Psoas muscle (tissue), 8 donors: Measurements from ENCODE around the gene DOK1. TPM values are rescaled to one million over a fixed set of nuclear protein-coding genes. Genes with fewer than 3 reads are reported as not detected.

ENCODE experiments used
- ATAC-seq, 4 donors: fragments of 200-7000 bp; cut with Tn5 transposase; one replicate each; pipeline ENCODE4 v1.9.1; 2020; ENCODE audit warnings: moderate library complexity in 3 of 4, mild to moderate bottlenecking in 2 of 4
- DNase-seq, 2 donors: peaks; one replicate each; pipeline ENCODE4 v3.0.0-alpha.2; 2020
- H3K27ac ChIP-seq: fragments of 200-600 bp; one replicate; pipeline ENCODE4 v1.8.0; 2022
- H3K27me3 ChIP-seq, 3 donors: fragments of 200-600 bp in 1 of 3; one replicate each; pipeline versions ENCODE4 v1.6.1 to v1.8.0; 2013 to 2022; ENCODE audit warnings: low read length in 2 of 3, mild to moderate bottlenecking in 2 of 3, moderate library complexity in 1 of 3; ENCODE audit not compliant: insufficient read depth in 3 of 3
- H3K36me3 ChIP-seq, 2 donors: fragments of 200-600 bp in 1 of 2; one replicate each; pipeline versions ENCODE4 v1.6.1 to v1.8.0; 2013 to 2022; ENCODE audit warnings: low read depth in 1 of 2, mild to moderate bottlenecking in 1 of 2, moderate library complexity in 1 of 2; ENCODE audit not compliant: insufficient read depth in 1 of 2
- H3K4me1 ChIP-seq: fragments of 200-600 bp; one replicate; pipeline ENCODE4 v1.8.0; 2022
- H3K4me3 ChIP-seq: fragments of 200-600 bp; one replicate; pipeline ENCODE4 v1.8.0; 2022; ENCODE audit warnings: mild to moderate bottlenecking
- H3K9me3 ChIP-seq: fragments of 200-600 bp; one replicate; pipeline ENCODE4 v1.8.0; 2022
- WGBS, 3 donors: extraction: QIAGEN DNeasy Blood & Tissue Kit; methylation state at CpG; one replicate each; pipeline versions ENCODE4 v1.1.6 to v1.1.7; 2013; 5-methylcytosine and 5-hydroxymethylcytosine counted together
- intact Hi-C, 2 donors: fragments of 100-400 bp; cut with DNase I; formaldehyde crosslinking; loops; one replicate each; pipeline versions ENCODE4 v1.11.0 to v1.14.2; 2022
- polyA plus RNA-seq, 3 donors: library from polyadenylated mRNA; stranded (reverse); fragments of 200-250 nt; gene quantifications; one replicate each; pipeline ENCODE4 v1.2.3, GENCODE V29; 2013
- total RNA-seq, 4 donors: library from RNA; stranded (reverse); fragmentation: NEBNext Ultra II Directional in 2 of 4; extraction: Animal tissue kit (Norgen Biotek cat#: 25700) in 2 of 4; gene quantifications; one replicate each; pipeline versions ENCODE4 v1.2.1 to v1.2.4, GENCODE V29; 2021 to 2023
- TF ChIP-seq, protein P1 (sequence below): fragments of 200-600 bp; IDR thresholded peaks from one replicate; pipeline ENCODE4 v1.8.0; 2022; ENCODE audit warnings: antibody characterized with exemption
- donor health status: healthy with polysubstance abuse.
- donor health status: DM: no; HTN: no; CAD: no; lungs with moderate emphysema.
- donor health status: Bipolar disorder and iron deficiency.
- donor health status: healthy.
- donor health status: DM: yes; HTN: yes; CAD: no.
- donor health status: DM: no; HTN: no; CAD: no.
- donor health status: DM: no; HTN: no; CAD: no.
- donor health status: DM: yes; HTN: yes; CAD: no.

The DOK1 gene
- total and polyA plus RNA-seq, 7 donors = 1.0 to 3.8 (median 1.5) TPM

DNA sequence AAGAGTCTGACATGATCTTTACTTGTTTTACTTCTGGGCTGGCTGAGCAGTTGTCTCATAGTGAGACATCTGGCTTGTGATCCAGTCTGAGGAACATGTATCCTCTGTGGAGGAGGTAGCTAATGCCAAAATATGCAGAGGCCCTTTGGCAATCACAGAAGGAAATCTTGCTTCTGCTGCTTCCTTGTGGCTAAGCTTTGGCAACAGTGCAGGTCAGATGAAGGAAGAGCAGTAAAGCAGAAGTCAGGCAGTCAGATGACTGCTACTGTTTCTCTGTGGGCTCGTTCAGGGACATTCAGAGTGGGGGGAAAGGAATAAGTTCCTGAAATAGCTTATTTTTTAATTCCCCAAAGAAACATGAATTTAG, 22.3 kb downstream of the DOK1 start:
- DNase-seq (no peak), ATAC-seq (peak; percentile 44 to 74 (median 61))
- Histone ChIP-seq H3K9me3 (no peaks in the 10 kb centered on the region), H3K27me3 (peaks cover 0 to 2% (median 0%) of the 10 kb centered on the region in 3 donors), H3K4me1 (no peaks in the 10 kb centered on the region), H3K36me3 (no peaks in the 10 kb centered on the region), H3K4me3 (no peak overlapping the region), H3K27ac (no peak overlapping the region)
- TF ChIP-seq, protein P1, sequence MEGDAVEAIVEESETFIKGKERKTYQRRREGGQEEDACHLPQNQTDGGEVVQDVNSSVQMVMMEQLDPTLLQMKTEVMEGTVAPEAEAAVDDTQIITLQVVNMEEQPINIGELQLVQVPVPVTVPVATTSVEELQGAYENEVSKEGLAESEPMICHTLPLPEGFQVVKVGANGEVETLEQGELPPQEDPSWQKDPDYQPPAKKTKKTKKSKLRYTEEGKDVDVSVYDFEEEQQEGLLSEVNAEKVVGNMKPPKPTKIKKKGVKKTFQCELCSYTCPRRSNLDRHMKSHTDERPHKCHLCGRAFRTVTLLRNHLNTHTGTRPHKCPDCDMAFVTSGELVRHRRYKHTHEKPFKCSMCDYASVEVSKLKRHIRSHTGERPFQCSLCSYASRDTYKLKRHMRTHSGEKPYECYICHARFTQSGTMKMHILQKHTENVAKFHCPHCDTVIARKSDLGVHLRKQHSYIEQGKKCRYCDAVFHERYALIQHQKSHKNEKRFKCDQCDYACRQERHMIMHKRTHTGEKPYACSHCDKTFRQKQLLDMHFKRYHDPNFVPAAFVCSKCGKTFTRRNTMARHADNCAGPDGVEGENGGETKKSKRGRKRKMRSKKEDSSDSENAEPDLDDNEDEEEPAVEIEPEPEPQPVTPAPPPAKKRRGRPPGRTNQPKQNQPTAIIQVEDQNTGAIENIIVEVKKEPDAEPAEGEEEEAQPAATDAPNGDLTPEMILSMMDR = no peak
- 26 to 32% (median 29%) methylated on average over 1 of the region's 1 CpG for WGBS, 3 donors
- intact Hi-C loops = no loop called here

DNA sequence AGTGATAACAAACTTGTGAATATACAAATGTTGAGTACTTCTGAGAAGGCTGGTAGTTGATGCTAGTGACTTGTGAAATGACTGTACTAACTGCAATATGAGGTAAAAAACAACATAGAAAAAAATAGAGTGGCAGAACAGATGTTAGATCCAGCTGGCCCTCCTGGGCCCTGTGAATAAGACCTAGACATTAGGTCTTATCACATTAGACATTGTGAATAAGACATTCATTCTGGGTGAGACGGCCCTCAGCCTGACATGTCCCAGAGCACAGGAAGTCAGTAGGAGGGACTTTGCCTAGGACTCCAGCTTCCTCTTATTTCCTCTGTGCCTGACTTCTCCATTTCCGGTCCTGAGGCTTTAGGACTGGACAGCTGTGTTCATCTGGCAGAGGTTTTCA, 22.9 kb downstream of the DOK1 start:
- Histone ChIP-seq H3K27me3 (peaks cover 0 to 2% (median 0%) of the 10 kb centered on the region in 3 donors), H3K27ac (no peak overlapping the region), H3K4me1 (no peaks in the 10 kb centered on the region), H3K36me3 (no peaks in the 10 kb centered on the region), H3K9me3 (no peaks in the 10 kb centered on the region), H3K4me3 (no peak overlapping the region)
- TF ChIP-seq, protein P1 = no peak
- DNase-seq (no peak), ATAC-seq (peak in 2 of 4 donors; percentile 35 to 76)
- WGBS, 3 donors = 23 to 32% (median 25%) methylated on average over 2 of the region's 2 CpGs
- intact Hi-C loops = no loop called here

DNA sequence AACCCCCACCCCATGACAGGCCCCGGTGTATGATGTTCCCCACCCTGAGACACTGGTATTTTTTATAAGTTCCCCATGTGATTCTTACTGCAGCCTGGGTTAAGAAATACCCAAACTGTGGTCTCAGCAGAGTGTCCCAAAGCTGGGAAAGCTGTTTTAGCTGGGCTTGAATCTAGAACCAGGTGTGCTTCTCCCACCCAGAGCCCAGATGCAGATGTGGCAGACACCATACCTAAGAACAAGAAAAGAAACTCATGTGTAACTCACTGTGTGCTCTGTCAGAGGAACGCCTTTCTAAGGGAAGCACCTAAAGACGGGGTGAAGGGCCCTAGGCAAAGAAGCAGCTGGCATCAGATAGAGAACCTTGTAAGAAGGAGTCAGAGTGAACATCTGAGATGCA, 23.9 kb downstream of the DOK1 start:
- TF ChIP-seq, protein P1 = no peak
- WGBS, 3 donors = 91 to 95% (median 94%) methylated on average over 3 of the region's 3 CpGs
- no peaks in the 10 kb centered on the region for H3K4me1 ChIP-seq

DNA sequence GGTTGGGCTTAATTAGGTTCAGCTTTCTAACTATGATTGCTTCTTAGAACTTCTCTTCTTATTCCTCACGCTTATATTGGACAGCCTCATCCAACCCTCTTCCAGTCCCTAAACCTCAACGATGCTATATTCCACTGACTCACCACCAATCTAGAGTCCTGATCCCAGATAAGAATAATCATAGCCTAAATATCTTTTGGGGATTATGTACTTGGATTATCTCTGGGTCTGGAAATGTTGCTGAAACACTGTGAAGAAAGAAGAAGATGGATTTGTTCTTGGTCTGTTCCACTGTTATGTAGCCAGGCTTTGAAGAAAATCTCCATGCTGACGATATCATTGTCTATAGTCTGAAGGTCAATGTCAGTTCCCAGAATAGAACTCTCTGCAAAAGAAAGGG, 26.9 kb downstream of the DOK1 start:
- TF ChIP-seq, protein P1 = no peak
- ATAC-seq (no peak), DNase-seq (no peak)
- H3K36me3 ChIP-seq = no peaks in the 10 kb centered on the region
- H3K27ac ChIP-seq = no peak overlapping the region
- 87 to 96% (median 89%) methylated on average over 3 of the region's 3 CpGs for WGBS, 3 donors
- no peaks in the 10 kb centered on the region for H3K9me3 ChIP-seq
- no peaks in the 10 kb centered on the region for H3K4me1 ChIP-seq
- intact Hi-C loops = no loop called here
- no peak overlapping the region for H3K4me3 ChIP-seq
- H3K27me3 ChIP-seq = peaks cover 0 to 2% (median 0%) of the 10 kb centered on the region in 3 donors

More for the DNA sequence above, 23.9 kb downstream of the DOK1 start:
- H3K4me3 ChIP-seq = no peak overlapping the region
- intact Hi-C loops = no loop called here
- ATAC-seq (no peak), DNase-seq (no peak)
- peaks cover 0 to 2% (median 0%) of the 10 kb centered on the region in 3 donors for H3K27me3 ChIP-seq
- H3K36me3 ChIP-seq = no peaks in the 10 kb centered on the region
- H3K9me3 ChIP-seq = no peaks in the 10 kb centered on the region
- H3K27ac ChIP-seq = no peak overlapping the region

DNA sequence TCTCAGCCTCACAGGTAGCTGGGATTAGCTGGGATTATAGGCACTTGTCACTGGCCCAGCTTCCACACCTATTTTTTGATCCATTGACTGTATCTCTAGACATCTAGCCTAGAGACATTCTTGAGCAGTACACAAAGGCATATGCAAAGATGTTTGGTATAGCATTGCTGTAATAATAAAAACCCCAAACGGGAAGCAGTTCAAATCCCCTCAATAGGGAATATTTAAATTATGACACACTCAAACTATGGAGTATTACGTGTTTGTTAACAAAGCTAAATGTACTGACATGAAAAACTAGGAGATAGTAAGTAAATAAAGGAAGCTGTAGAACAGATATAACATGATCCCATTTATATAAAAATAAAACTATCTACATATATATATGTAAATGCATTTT, 27.7 kb downstream of the DOK1 start:
- Histone ChIP-seq H3K27ac (no peak overlapping the region), H3K36me3 (no peaks in the 10 kb centered on the region), H3K27me3 (peaks cover 0 to 2% (median 0%) of the 10 kb centered on the region in 3 donors), H3K9me3 (no peaks in the 10 kb centered on the region), H3K4me1 (no peaks in the 10 kb centered on the region), H3K4me3 (no peak overlapping the region)
- intact Hi-C loops = no loop called here
- no peak for ATAC-seq
- TF ChIP-seq, protein P1 = no peak
- DNase-seq = no peak
- WGBS, 3 donors = 84 to 91% (median 86%) methylated on average over 2 of the region's 2 CpGs
